Spleen (tissue), 7 donors: ENCODE results near the gene ADAMTSL1.

Source experiments
- CTCF ChIP-seq, 11 experiments: fragments of 200-600 bp in 7 of 11; fragments of 450-650 bp in 4 of 11; sonication (generic) in 4 of 11; IDR thresholded peaks in 8 of 11; conservative IDR thresholded peaks in 3 of 11; 1 replicate in 7 of 11; 2 replicates in 4 of 11; pipeline versions ENCODE4 v1.4.0 to v1.8.0; 2016 to 2021; ENCODE audit warnings: antibody characterized with exemption in 11 of 11, inconsistent platforms in 4 of 11, mild to moderate bottlenecking in 1 of 11
- POLR2A ChIP-seq, 3 donors: fragments of 450-650 bp; IDR thresholded peaks; one replicate each; pipeline ENCODE4 v1.5.1; 2017; ENCODE audit warnings: antibody characterized with exemption in 3 of 3, mild to moderate bottlenecking in 1 of 3
- donor health status: DM: no; HTN: no; CAD: no; lungs with moderate emphysema.
- donor health status: DM: no; HTN: no; CAD: no.
- donor health status: DM: no; HTN: no; CAD: no.

GRCh38 chr9:18926513-18926912, 452.6 kb downstream of the ADAMTSL1 start:
- TF ChIP-seq CTCF (IDR thresholded peaks at IDR 0.05 in 8 of 11, conservative IDR thresholded peaks at IDR 0.05 in 3 of 11): no peak
- TF ChIP-seq POLR2A (IDR thresholded peaks at IDR 0.05): no peak
